Measurements from ENCODE around the gene SH3TC2.

SH3TC2 gene

GRCh38 chr5:149015126-149015525 lies 47.7 kb downstream of the SH3TC2 start:
- DNase-seq = no peak
- Mint-ChIP-seq H3K36me3 (ENCODE audit: insufficient read depth) (no peaks in the 10 kb centered on the region), H3K9me3 (no peaks in the 10 kb centered on the region), H3K4me1 (ENCODE audit: low read depth in 2 of 2) (no peaks in the 10 kb centered on the region), H3K27me3 (peaks cover 17 to 22% of the 10 kb centered on the region in 2 donors), H3K4me3 (no peak overlapping the region), H3K27ac (no peak overlapping the region)
- ATAC-seq (replicated peaks) = no peak

GRCh38 chr5:149014571-149015031 lies 48.3 kb downstream of the SH3TC2 start:
- Mint-ChIP-seq H3K36me3 (ENCODE audit: insufficient read depth) (no peaks in the 10 kb centered on the region), H3K9me3 (no peaks in the 10 kb centered on the region), H3K4me3 (no peak overlapping the region), H3K4me1 (ENCODE audit: low read depth in 2 of 2) (no peaks in the 10 kb centered on the region), H3K27me3 (peaks cover 17 to 22% of the 10 kb centered on the region in 2 donors), H3K27ac (no peak overlapping the region)
- DNase-seq = no peak
- ATAC-seq (replicated peaks) = no peak

- no peak overlapping the region for H3K4me3 Mint-ChIP-seq
- no peaks in the 10 kb centered on the region for H3K36me3 Mint-ChIP-seq (ENCODE audit: insufficient read depth)
- H3K9me3 Mint-ChIP-seq = no peaks in the 10 kb centered on the region
- H3K27ac Mint-ChIP-seq = no peak overlapping the region
- no peaks in the 10 kb centered on the region for H3K4me1 Mint-ChIP-seq (ENCODE audit: low read depth in 2 of 2)
- no peak for DNase-seq
- H3K27me3 Mint-ChIP-seq = peaks cover 10 to 25% of the 10 kb centered on the region in 2 donors
- no peak for ATAC-seq (replicated peaks)
Measured at GRCh38 chr5:149013796-149014195, 49.1 kb downstream of the SH3TC2 start.

- ATAC-seq (replicated peaks) (no peak), DNase-seq (no peak)
- Mint-ChIP-seq H3K27me3 (peaks cover 0 to 18% of the 10 kb centered on the region in 2 donors), H3K27ac (no peak overlapping the region), H3K4me1 (ENCODE audit: low read depth in 2 of 2) (no peaks in the 10 kb centered on the region), H3K36me3 (ENCODE audit: insufficient read depth) (no peaks in the 10 kb centered on the region), H3K4me3 (no peak overlapping the region), H3K9me3 (no peaks in the 10 kb centered on the region)
Measured at GRCh38 chr5:149012350-149012749, 50.5 kb downstream of the SH3TC2 start.

GRCh38 chr5:149011728-149012127 lies 51.1 kb downstream of the SH3TC2 start:
- Mint-ChIP-seq H3K9me3 (no peaks in the 10 kb centered on the region), H3K36me3 (ENCODE audit: insufficient read depth) (no peaks in the 10 kb centered on the region), H3K4me3 (no peak overlapping the region), H3K27ac (no peak overlapping the region), H3K27me3 (peaks cover 0 to 18% of the 10 kb centered on the region in 2 donors), H3K4me1 (ENCODE audit: low read depth in 2 of 2) (no peaks in the 10 kb centered on the region)
- DNase-seq (no peak), ATAC-seq (replicated peaks) (no peak)

- no peak overlapping the region for H3K4me3 Mint-ChIP-seq
- no peaks in the 10 kb centered on the region for H3K36me3 Mint-ChIP-seq (ENCODE audit: insufficient read depth)
- no peaks in the 10 kb centered on the region for H3K9me3 Mint-ChIP-seq
- ATAC-seq (replicated peaks) (no peak), DNase-seq (no peak)
- H3K27me3 Mint-ChIP-seq = peaks cover 0 to 18% of the 10 kb centered on the region in 2 donors
- H3K27ac Mint-ChIP-seq = no peak overlapping the region
- no peaks in the 10 kb centered on the region for H3K4me1 Mint-ChIP-seq (ENCODE audit: low read depth in 2 of 2)
Measured at GRCh38 chr5:149011084-149011483, 51.8 kb downstream of the SH3TC2 start.

- H3K27me3 Mint-ChIP-seq = peaks cover 0 to 30% of the 10 kb centered on the region in 2 donors
- H3K9me3 Mint-ChIP-seq = no peaks in the 10 kb centered on the region
- no peak for ATAC-seq (replicated peaks)
- H3K27ac Mint-ChIP-seq = no peak overlapping the region
- DNase-seq = no peak
- no peaks in the 10 kb centered on the region for H3K4me1 Mint-ChIP-seq (ENCODE audit: low read depth in 2 of 2)
- H3K4me3 Mint-ChIP-seq = no peak overlapping the region
- no peaks in the 10 kb centered on the region for H3K36me3 Mint-ChIP-seq (ENCODE audit: insufficient read depth)
Measured at GRCh38 chr5:149007174-149007573, 55.7 kb downstream of the SH3TC2 start.

GRCh38 chr5:149006426-149006825 lies 56.4 kb downstream of the SH3TC2 start:
- no peak overlapping the region for H3K4me3 Mint-ChIP-seq
- no peaks in the 10 kb centered on the region for H3K4me1 Mint-ChIP-seq (ENCODE audit: low read depth in 2 of 2)
- no peak overlapping the region for H3K27ac Mint-ChIP-seq
- DNase-seq (no peak), ATAC-seq (replicated peaks) (no peak)
- peaks cover 6 to 37% of the 10 kb centered on the region in 2 donors for H3K27me3 Mint-ChIP-seq
- no peaks in the 10 kb centered on the region for H3K36me3 Mint-ChIP-seq (ENCODE audit: insufficient read depth)
- H3K9me3 Mint-ChIP-seq = no peaks in the 10 kb centered on the region

GRCh38 chr5:149005077-149005892 lies 57.6 kb downstream of the SH3TC2 start:
- Mint-ChIP-seq H3K9me3 (no peaks in the 10 kb centered on the region), H3K36me3 (ENCODE audit: insufficient read depth) (no peaks in the 10 kb centered on the region), H3K27ac (peak overlapping the region in 1 of 2 donors; percentile 20), H3K4me3 (no peak overlapping the region), H3K4me1 (ENCODE audit: low read depth in 2 of 2) (no peaks in the 10 kb centered on the region), H3K27me3 (peaks cover 11 to 40% of the 10 kb centered on the region in 2 donors)
- ATAC-seq (replicated peaks) (no peak), DNase-seq (no peak)

- H3K36me3 Mint-ChIP-seq (ENCODE audit: insufficient read depth) = no peaks in the 10 kb centered on the region
- H3K4me3 Mint-ChIP-seq = no peak overlapping the region
- no peaks in the 10 kb centered on the region for H3K9me3 Mint-ChIP-seq
- DNase-seq (no peak), ATAC-seq (replicated peaks) (no peak)
- H3K4me1 Mint-ChIP-seq (ENCODE audit: low read depth in 2 of 2) = no peaks in the 10 kb centered on the region
- peaks cover 17 to 40% of the 10 kb centered on the region in 2 donors for H3K27me3 Mint-ChIP-seq
- peak overlapping the region in 1 of 2 donors; percentile 20 for H3K27ac Mint-ChIP-seq
Measured at GRCh38 chr5:149004559-149004958, 58.3 kb downstream of the SH3TC2 start.

GRCh38 chr5:149002761-149003689 lies 59.8 kb downstream of the SH3TC2 start:
- ATAC-seq (replicated peaks) = no peak
- no peaks in the 10 kb centered on the region for H3K36me3 Mint-ChIP-seq (ENCODE audit: insufficient read depth)
- no peak overlapping the region for H3K4me3 Mint-ChIP-seq
- no peak overlapping the region for H3K27ac Mint-ChIP-seq
- H3K4me1 Mint-ChIP-seq (ENCODE audit: low read depth in 2 of 2) = peaks cover 0 to 3% of the 10 kb centered on the region in 2 donors
- no peaks in the 10 kb centered on the region for H3K9me3 Mint-ChIP-seq
- DNase-seq = no peak
- peaks cover 17 to 32% of the 10 kb centered on the region in 2 donors for H3K27me3 Mint-ChIP-seq

- Mint-ChIP-seq H3K4me1 (ENCODE audit: low read depth in 2 of 2) (peaks cover 0 to 6% of the 10 kb centered on the region in 2 donors), H3K27ac (no peak overlapping the region), H3K4me3 (no peak overlapping the region), H3K36me3 (ENCODE audit: insufficient read depth) (no peaks in the 10 kb centered on the region), H3K27me3 (peaks cover 22 to 38% of the 10 kb centered on the region in 2 donors), H3K9me3 (no peaks in the 10 kb centered on the region)
- no peak for ATAC-seq (replicated peaks)
- no peak for DNase-seq
Measured at GRCh38 chr5:149002053-149002452, 60.8 kb downstream of the SH3TC2 start.

- Mint-ChIP-seq H3K27ac (no peak overlapping the region), H3K4me3 (no peak overlapping the region), H3K9me3 (no peaks in the 10 kb centered on the region), H3K27me3 (peaks cover 29 to 44% of the 10 kb centered on the region in 2 donors), H3K4me1 (ENCODE audit: low read depth in 2 of 2) (peaks cover 0 to 6% of the 10 kb centered on the region in 2 donors), H3K36me3 (ENCODE audit: insufficient read depth) (no peaks in the 10 kb centered on the region)
- ATAC-seq (replicated peaks) (no peak), DNase-seq (no peak)
Measured at GRCh38 chr5:149001162-149001561, 61.7 kb downstream of the SH3TC2 start.

Measured in effector memory CD8-positive, alpha-beta T cell (primary cell).